ENCODE data around the gene CHGA. TPM values are rescaled to one million over a fixed set of nuclear protein-coding genes. Genes with fewer than 3 reads are reported as not detected.

The CHGA gene
- total and polyA plus RNA-seq, 10 of the 15 experiments (the other 5 are each of a cell fraction or from before 2014, with no cell fraction given), result 0.11 to 0.23 TPM; not detected in 8

GRCh38 chr14:92883066-92883465, 39.9 kb upstream of the CHGA start:
- 35% methylated on average over 5 of the region's 5 CpGs for WGBS (ENCODE audit: insufficient coverage, insufficient replicate concordance, low lambda C conversion rate, missing lambda C conversion rate)
- DNase-seq (ENCODE audit: low read depth, low spot score) (no peak), ATAC-seq (no peak), FAIRE-seq (no peak)
- Histone ChIP-seq H3K79me2 (ENCODE audit: control insufficient read depth, insufficient read depth, low read length) (no peaks in the 10 kb centered on the region), H3K9me3 (replicated peaks; ENCODE audit: control insufficient read depth, insufficient read depth, low read length) (no peaks in the 10 kb centered on the region), H3K4me1 (ENCODE audit: control insufficient read depth, insufficient read depth, low read length) (no peaks in the 10 kb centered on the region), H2AFZ (ENCODE audit: control insufficient read depth, low read depth, low read length) (no peak overlapping the region), H3K4me2 (ENCODE audit: control insufficient read depth, insufficient read depth) (no peak overlapping the region), H3K27ac (ENCODE audit: control insufficient read depth, insufficient read depth) (no peak overlapping the region), H3K4me3 (no peak overlapping the region), H3K36me3 (ENCODE audit: control insufficient read depth in 2 of 2, insufficient read depth in 2 of 2, low read length in 1 of 2) (no peaks in the 10 kb centered on the region), H3K9ac (ENCODE audit: control insufficient read depth, insufficient read depth, low read length) (no peak overlapping the region), H4K20me1 (ENCODE audit: control insufficient read depth, insufficient read depth) (no peaks in the 10 kb centered on the region), H3K27me3 (replicated peaks in 1 of 2; ENCODE audit: control insufficient read depth in 2 of 2, insufficient read depth in 2 of 2, low read length in 1 of 2) (peaks cover 0 to 3% of the 10 kb centered on the region in 2 experiments; a peak in 2 of 4 replicates)
- SMC1A ChIA-PET (ENCODE audit: uncharacterized antibody, unreplicated experiment), result no interaction called here
- no TSS peak for BruUV-seq (replicated peaks)
- intact Hi-C loops (cut with micrococcal nuclease; ENCODE audit: unreplicated experiment), result no loop called here
- CTCF ChIA-PET, result no interaction called here
- in situ Hi-C loops (cut with MboI), result no loop called here
- no peak for TF ChIP-seq ZSCAN29 (IDR thresholded peaks at IDR 0.05)
- no peak for TF ChIP-seq YY1 (IDR thresholded peaks at IDR 0.05; ENCODE audit: low read depth, low read length)
- no peak for TF ChIP-seq BCL3 (IDR thresholded peaks at IDR 0.05; ENCODE audit: borderline replicate concordance, insufficient read depth, low read depth, low read length, poor library complexity, severe bottlenecking)
- TF ChIP-seq MAX (IDR thresholded peaks at IDR 0.05; ENCODE audit: low read depth, low read length), result no peak
- TF ChIP-seq ZZZ3 (IDR thresholded peaks at IDR 0.05; ENCODE audit: control insufficient read depth, insufficient read length, low read depth), result no peak
- no peak for TF ChIP-seq TCF7 (IDR thresholded peaks at IDR 0.05; ENCODE audit: borderline replicate concordance)
- TF ChIP-seq SMAD5 (IDR thresholded peaks at IDR 0.05; ENCODE audit: low read depth), result no peak
- TF ChIP-seq SPI1 (IDR thresholded peaks at IDR 0.05; ENCODE audit: borderline replicate concordance, insufficient read depth, low read depth, low read length), result no peak
- TF ChIP-seq CTCF (IDR thresholded peaks at IDR 0.05 in 2 of 3, conservative IDR thresholded peaks at IDR 0.05 in 1 of 3; ENCODE audit: control insufficient read depth in 2 of 3, extremely low read depth in 1 of 3, insufficient read depth in 1 of 3, low read depth in 3 of 3, low read length in 3 of 3), result no peak
- TF ChIP-seq GATAD2B (conservative IDR thresholded peaks at IDR 0.05; ENCODE audit: low read depth), result no peak
- no peak for TF ChIP-seq BACH1 (IDR thresholded peaks at IDR 0.05; ENCODE audit: borderline replicate concordance)
- no peak for TF ChIP-seq ETV6 (conservative IDR thresholded peaks at IDR 0.05 in 1 of 2, IDR thresholded peaks at IDR 0.05 in 1 of 2; ENCODE audit: borderline replicate concordance in 1 of 2, low read depth in 1 of 2)
- TF ChIP-seq RB1 (IDR thresholded peaks at IDR 0.05; ENCODE audit: borderline replicate concordance), result no peak
- TF ChIP-seq PBX3 (IDR thresholded peaks at IDR 0.05; ENCODE audit: insufficient replicate concordance, low read depth, low read length), result no peak
- TF ChIP-seq NRF1 (conservative IDR thresholded peaks at IDR 0.05; ENCODE audit: low read depth, low read length), result no peak
- RAD21 ChIA-PET (ENCODE audit: unreplicated experiment), result no interaction called here
- POLR2A ChIA-PET, result no interaction called here

Data from GM12878 (cell line).